SK-N-SH (cell line): ENCODE measurements around the gene GUF1. TPM values are rescaled to one million over a fixed set of nuclear protein-coding genes. Genes with fewer than 3 reads are reported as not detected.
A peak's percentile ranks its signal among the peaks of the same experiment; 100 is the strongest.

Source experiments
- CTCF ChIA-PET: fragments of 300-600, 350-600 bp; formaldehyde crosslinking; extraction: SDS; loops from one replicate; lab custom pipeline; 2021; lab: Yijun Ruan, JAX
- POLR2A ChIA-PET: fragments of 350-600 bp; sonication (Branson Sonifier 250); formaldehyde crosslinking; extraction: SDS; loops from one replicate; lab custom pipeline; 2020; ENCODE audit warnings: antibody characterized with exemption, inconsistent platforms; lab: Yijun Ruan, JAX
- DNase-seq: peaks from one replicate; pipeline ENCODE4 v3.0.0; 2012
- H2AFZ ChIP-seq: fragments of 200-600 bp; sonication (generic); 2 replicates; pipeline ENCODE4 v1.8.1; 2016; ENCODE audit warnings: antibody characterized with exemption, mild to moderate bottlenecking, low read depth
- H3F3A ChIP-seq: fragments of 200-600 bp; sonication (generic); replicated peaks from 2 replicates; pipeline ENCODE3; 2016; ENCODE audit warnings: antibody characterized with exemption, mild to moderate bottlenecking; ENCODE audit not compliant: insufficient read depth
- H3K27ac ChIP-seq, 2 experiments: fragments of 200-500 bp in 1 of 2; fragments of 200-600 bp in 1 of 2; sonication (Bioruptor generic) in 1 of 2; sonication (generic), shearing (Covaris generic) in 1 of 2; 2 replicates each; pipeline versions ENCODE4 v1.5.1 to v1.6.1; 2014 to 2016; ENCODE audit warnings: low read depth in 2 of 2, inconsistent platforms in 1 of 2, low read length in 1 of 2, mild to moderate bottlenecking in 1 of 2, mixed read lengths in 1 of 2
- H3K27me3 ChIP-seq: fragments of 200-600 bp; sonication (generic), shearing (Covaris generic); 2 replicates; pipeline ENCODE4 v1.6.1; 2016; ENCODE audit warnings: mixed run types; ENCODE audit not compliant: insufficient read depth
- H3K36me3 ChIP-seq, 2 experiments: fragments of 200-500 bp in 1 of 2; fragments of 200-600 bp in 1 of 2; sonication (Bioruptor generic) in 1 of 2; sonication (generic) in 1 of 2; replicated peaks in 1 of 2; 2 replicates each; pipeline versions ENCODE3 to v1.5.1; 2014 to 2016; ENCODE audit warnings: low read length in 1 of 2, mild to moderate bottlenecking in 1 of 2; ENCODE audit not compliant: insufficient read depth in 2 of 2, control insufficient read depth in 1 of 2
- H3K4me1 ChIP-seq, 2 experiments: fragments of 200-500 bp in 1 of 2; fragments of 200-600 bp in 1 of 2; sonication (Bioruptor generic) in 1 of 2; sonication (generic), shearing (Covaris generic) in 1 of 2; 2 replicates each; pipeline versions ENCODE4 v1.5.1 to v1.6.1; 2014 to 2016; ENCODE audit warnings: low read depth in 1 of 2, low read length in 1 of 2, mixed run types in 1 of 2; ENCODE audit not compliant: insufficient read depth in 2 of 2, control insufficient read depth in 1 of 2
- H3K4me2 ChIP-seq: fragments of 200-600 bp; sonication (generic), shearing (Covaris generic); 2 replicates; pipeline ENCODE4 v1.6.1; 2017; ENCODE audit warnings: mixed run types
- H3K4me3 ChIP-seq, 2 experiments: fragments of 200-500 bp in 1 of 2; fragments of 200-600 bp in 1 of 2; sonication (Bioruptor generic) in 1 of 2; sonication (generic), shearing (Covaris generic) in 1 of 2; 2 replicates each; pipeline versions ENCODE4 v1.5.1 to v1.8.1; 2014 to 2016; ENCODE audit warnings: low read depth in 2 of 2, inconsistent platforms in 1 of 2, low read length in 1 of 2, mild to moderate bottlenecking in 1 of 2, mixed read lengths in 1 of 2, moderate library complexity in 1 of 2
- H3K79me2 ChIP-seq: fragments of 200-600 bp; sonication (generic); 2 replicates; pipeline ENCODE4 v1.8.1; 2017; ENCODE audit warnings: mild to moderate bottlenecking; ENCODE audit not compliant: insufficient read depth
- H3K9ac ChIP-seq: fragments of 200-600 bp; sonication (generic); 2 replicates; pipeline ENCODE4 v1.6.1; 2017; ENCODE audit warnings: mixed run types
- H3K9me2 ChIP-seq: fragments of 200-600 bp; sonication (generic); 2 replicates; pipeline ENCODE4 v1.6.1; 2017; ENCODE audit warnings: mixed run types
- H3K9me3 ChIP-seq: fragments of 200-600 bp; sonication (generic); 2 replicates; pipeline ENCODE4 v1.6.1; 2017; ENCODE audit warnings: mixed run types, mild to moderate bottlenecking, moderate library complexity
- H4K20me1 ChIP-seq: fragments of 200-600 bp; sonication (generic); 2 replicates; pipeline ENCODE4 v1.6.1; 2017; ENCODE audit warnings: mild to moderate bottlenecking, mixed run types; ENCODE audit not compliant: insufficient read depth
- GABPA ChIP-seq: IDR thresholded peaks from 2 replicates; pipeline ENCODE4 v1.4.0; 2012; ENCODE audit warnings: low read depth, mild to moderate bottlenecking
- POLR2AphosphoS5 ChIP-seq: IDR thresholded peaks from 2 replicates; pipeline ENCODE4 v1.6.1; 2012; ENCODE audit warnings: low read depth, low read length
- RAD21 ChIP-seq: IDR thresholded peaks from 2 replicates; pipeline ENCODE4 v1.6.1; 2012; ENCODE audit warnings: mild to moderate bottlenecking, low read length
- RCOR1 ChIP-seq: fragments of 150-350 bp; IDR thresholded peaks from 2 replicates; pipeline ENCODE4 v1.6.1; 2017; ENCODE audit warnings: antibody characterized with exemption, low read length
- TAF1 ChIP-seq: IDR thresholded peaks from 2 replicates; pipeline ENCODE4 v1.6.1; 2012; ENCODE audit warnings: low read depth, mild to moderate bottlenecking, low read length, moderate library complexity, borderline replicate concordance
- USF1 ChIP-seq: IDR thresholded peaks from 2 replicates; pipeline ENCODE4 v1.4.0; 2012; ENCODE audit warnings: low read depth, borderline replicate concordance
- USF2 ChIP-seq: fragments of 150-350 bp; IDR thresholded peaks from 2 replicates; pipeline ENCODE4 v1.6.1; 2017; ENCODE audit warnings: antibody characterized with exemption, low read length, low read depth, borderline replicate concordance
- WGBS: methylation state at CpG from one replicate; pipeline ENCODE4 v1.1.6; 2017; ENCODE audit warnings: low lambda C conversion rate; 5-methylcytosine and 5-hydroxymethylcytosine counted together
- polyA plus RNA-seq, 3 experiments: library from polyadenylated mRNA; depleted of rRNA; stranded (reverse); fragments of >200 nt; gene quantifications; 2 replicates each; pipeline ENCODE4 v1.2.3, GENCODE V29; 2012

Gene GUF1
- polyA plus RNA-seq, 1 of the 3 experiments (the other 2 are of a cell fraction): 6.3 TPM

- H3K4me2 ChIP-seq: no peak overlapping the region
- H2AFZ ChIP-seq: no peak overlapping the region
- 100% methylated on average over 1 of the region's 1 CpG for WGBS
- peaks cover 0 to 3% of the 10 kb centered on the region in 2 experiments; a peak in 2 of 4 replicates for H3K4me1 ChIP-seq
- TF ChIP-seq GABPA (no peak), RAD21 (no peak)
- TF ChIP-seq, all 33 proteins: peak for 0
- Histone ChIP-seq H3K4me3 (no peak overlapping the region), H4K20me1 (no peaks in the 10 kb centered on the region), H3K9me2 (no peaks in the 10 kb centered on the region), H3K36me3 (peaks cover 85 to 88% of the 10 kb centered on the region in 2 experiments), H3K79me2 (no peaks in the 10 kb centered on the region; the same call in 1 of the 2 replicates), H3K9ac (no peak overlapping the region), H3K9me3 (no peaks in the 10 kb centered on the region), H3F3A (peaks cover 6% of the 10 kb centered on the region), H3K27me3 (no peaks in the 10 kb centered on the region), H3K27ac (peak overlapping the region in 1 of 2 experiments; percentile 60; a peak in 2 of 4 replicates)
- ChIA-PET CTCF (interaction anchor here (1.7 to 1.9 kb wide), 2 partner anchors 10 to 21 kb away, joined by 4 read pairs; no protein-coding TSS in a partner anchor), POLR2A (no interaction called here)
- no peak for DNase-seq
Observed at GRCh38 chr4:44700427-44700826, 22.2 kb downstream of the GUF1 start.

GRCh38 chr4:44701037-44701436 lies 22.8 kb downstream of the GUF1 start:
- TF ChIP-seq TAF1 (no peak), USF2 (no peak), POLR2AphosphoS5 (no peak), USF1 (no peak)
- 98% methylated on average over 2 of the region's 2 CpGs for WGBS
- Histone ChIP-seq H3K9me2 (no peaks in the 10 kb centered on the region), H3K79me2 (no peaks in the 10 kb centered on the region; the same call in 1 of the 2 replicates), H3K27me3 (no peaks in the 10 kb centered on the region), H4K20me1 (no peaks in the 10 kb centered on the region), H3K27ac (no peak overlapping the region), H3K4me2 (no peak overlapping the region), H3K4me3 (no peak overlapping the region), H3K4me1 (peaks cover 0 to 3% of the 10 kb centered on the region in 2 experiments; a peak in 2 of 4 replicates), H3K36me3 (peaks cover 85% of the 10 kb centered on the region in 2 experiments), H3F3A (peaks cover 6% of the 10 kb centered on the region), H3K9me3 (no peaks in the 10 kb centered on the region), H3K9ac (no peak overlapping the region), H2AFZ (no peak overlapping the region)
- ChIA-PET POLR2A (no interaction called here), CTCF (interaction anchor here (0.9 to 1.9 kb wide), 3 partner anchors 10 to 22 kb away, joined by 3 to 4 read pairs (median 4); no protein-coding TSS in a partner anchor)
- no peak for DNase-seq

GRCh38 chr4:44704673-44705072 lies 26.5 kb downstream of the GUF1 start:
- no peak overlapping the region for H3K4me2 ChIP-seq
- H2AFZ ChIP-seq: no peak overlapping the region
- TF ChIP-seq RCOR1: no peak
- H4K20me1 ChIP-seq: no peaks in the 10 kb centered on the region
- H3K9me2 ChIP-seq: no peaks in the 10 kb centered on the region
- peaks cover 77 to 82% of the 10 kb centered on the region in 2 experiments for H3K36me3 ChIP-seq
- H3K27ac ChIP-seq: no peak overlapping the region
- H3K9ac ChIP-seq: no peak overlapping the region
- no peaks in the 10 kb centered on the region for H3K9me3 ChIP-seq
- 95% methylated on average over 4 of the region's 4 CpGs for WGBS
- no peak for DNase-seq
- H3K79me2 ChIP-seq: no peaks in the 10 kb centered on the region; the same call in 1 of the 2 replicates
- H3K27me3 ChIP-seq: no peaks in the 10 kb centered on the region
- H3K4me1 ChIP-seq: peaks cover 0 to 3% of the 10 kb centered on the region in 2 experiments; a peak in 2 of 4 replicates
- POLR2A ChIA-PET: no interaction called here
- peaks cover 6% of the 10 kb centered on the region for H3F3A ChIP-seq
- no peak overlapping the region for H3K4me3 ChIP-seq
- CTCF ChIA-PET: interaction anchor here (0.9 kb wide), 1 partner anchor 25 kb away, joined by 7 read pairs; no protein-coding TSS in a partner anchor
